Cerebellar nuclear complex (tissue), 1 donor: ENCODE measurements around the gene RHOC.
"Not testable (repeated sequence)": the region's sequence is repeated elsewhere in the genome, so short reads cannot be mapped to it uniquely, and the experiment has no call there.

Experiments
- DNase-seq, 2 experiments: peaks; one replicate each; lab custom pipeline; 2025; lab: John Stamatoyannopoulos, UW

Gene RHOC

DNA sequence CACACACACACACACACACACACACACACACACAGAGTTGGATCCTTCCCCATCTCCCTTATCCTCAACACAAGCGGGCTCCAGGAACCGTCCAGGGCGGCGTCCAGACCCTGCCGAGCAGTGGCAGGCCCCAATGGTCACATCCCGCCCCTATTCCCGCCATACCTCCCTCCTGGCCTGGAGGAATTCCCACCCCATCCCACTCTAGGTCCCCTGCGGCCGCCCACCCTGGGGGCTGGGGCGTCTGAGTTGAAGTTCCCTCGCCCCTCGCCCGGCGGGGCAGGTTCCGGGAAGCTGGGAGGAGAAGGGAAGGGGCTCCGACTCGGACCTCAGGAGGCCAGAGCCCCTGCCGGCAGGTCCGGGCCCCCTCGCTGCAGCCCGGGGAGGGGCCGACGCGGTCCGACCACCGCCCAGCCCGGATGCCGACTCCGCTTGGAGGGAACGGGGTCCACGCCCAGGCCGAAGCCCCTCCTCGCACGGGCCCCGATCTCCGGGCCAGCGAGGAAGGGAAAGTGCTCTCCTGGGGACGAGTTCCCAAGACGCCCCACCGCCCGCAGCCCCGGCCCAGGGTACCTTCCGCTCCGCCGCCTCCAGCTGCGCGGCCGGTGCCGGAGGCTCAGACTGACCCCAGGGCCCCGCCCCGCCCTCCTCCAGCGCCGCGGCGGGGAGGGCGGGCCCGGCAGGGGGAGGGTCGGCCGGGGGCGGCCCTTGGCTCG, at the start of gene RHOC:
TSS of gene RHOC (minus strand) at position 623 of the 716 bp plus-strand sequence. CDS start 3,328 bp downstream, outside the sequence.
- no peak for DNase-seq

DNA sequence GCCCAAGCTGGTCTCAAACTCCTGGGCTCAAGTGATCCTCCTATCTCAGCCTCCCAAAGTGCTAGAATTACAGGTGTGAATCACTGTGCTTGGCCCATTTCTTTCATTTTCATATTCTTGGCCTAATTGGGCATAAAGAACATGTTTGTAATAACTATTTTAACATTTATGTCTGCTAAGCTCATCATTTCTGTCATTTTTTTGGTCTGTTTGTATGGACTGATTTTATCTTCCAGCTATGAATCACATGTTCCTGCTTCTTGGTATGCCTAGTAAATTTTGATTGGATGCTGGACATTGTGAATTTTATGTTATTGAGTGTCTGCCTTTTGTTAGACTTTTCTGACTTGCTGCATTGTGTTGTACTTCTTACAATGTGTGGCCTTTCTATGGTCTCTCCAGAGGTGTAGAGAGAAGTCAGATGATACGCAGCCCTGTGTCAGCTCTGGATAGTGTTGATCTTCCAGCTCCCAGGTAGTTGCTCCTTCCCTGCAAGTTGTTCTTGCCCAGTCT, 47.2 kb upstream of the RHOC start:
- DNase-seq = no peak

DNA sequence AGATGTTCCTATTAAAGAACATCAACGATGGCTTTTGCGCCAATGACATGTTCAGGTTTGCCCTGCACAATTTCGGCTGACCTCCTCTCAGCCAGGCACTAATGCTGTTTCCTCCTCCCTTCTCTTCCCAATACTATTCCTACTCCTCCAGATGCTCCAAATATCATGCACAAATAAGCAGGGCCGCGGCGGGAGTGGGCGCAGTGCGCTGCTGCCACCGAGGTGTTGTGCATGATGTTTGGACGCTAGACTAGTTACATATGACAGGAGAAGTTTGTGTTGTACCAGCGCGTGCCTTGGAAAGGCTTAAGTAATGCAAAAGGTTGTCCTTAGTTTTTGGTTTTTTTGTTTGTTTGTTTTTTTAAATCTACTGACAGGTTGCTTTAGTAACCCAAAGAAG, 41.5 kb upstream of the RHOC start:
- DNase-seq = no peak

DNA sequence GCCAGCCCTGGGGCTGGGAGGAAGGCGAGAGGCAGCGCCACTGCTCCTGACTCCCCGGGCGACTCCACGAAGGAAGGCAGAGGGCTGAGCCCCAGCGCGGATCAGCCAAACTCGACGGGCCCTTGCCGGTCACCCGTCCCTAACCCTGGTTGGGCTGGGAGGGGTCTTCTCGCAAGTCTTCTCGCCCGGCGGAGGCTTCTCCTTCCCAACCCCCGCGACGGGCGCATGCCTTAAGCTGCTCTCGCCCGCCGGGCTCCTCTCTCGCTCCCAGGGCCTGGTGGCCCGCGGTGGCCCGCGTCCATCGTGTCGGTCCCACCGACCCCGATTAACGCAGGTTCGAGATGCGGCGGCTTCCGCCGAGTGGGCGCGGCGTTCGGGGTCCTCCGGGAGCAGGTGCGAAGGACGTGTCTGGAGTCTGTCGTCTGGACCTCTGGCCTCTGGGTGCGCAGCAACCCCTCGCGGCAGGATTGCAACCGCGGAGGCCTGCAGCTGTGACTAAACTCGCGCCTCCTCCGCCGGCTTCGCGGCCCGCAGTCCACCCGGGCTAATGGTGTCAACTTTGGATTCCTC, 37.2 kb upstream of the RHOC start:
- DNase-seq = no peak

- no peak for DNase-seq
These were observed 36.5 kb upstream of the RHOC start for GRCh38 chr1:112743174-112744008.

GRCh38 chr1:112737573-112737972, 30.6 kb upstream of the RHOC start:
- DNase-seq = no peak

DNA sequence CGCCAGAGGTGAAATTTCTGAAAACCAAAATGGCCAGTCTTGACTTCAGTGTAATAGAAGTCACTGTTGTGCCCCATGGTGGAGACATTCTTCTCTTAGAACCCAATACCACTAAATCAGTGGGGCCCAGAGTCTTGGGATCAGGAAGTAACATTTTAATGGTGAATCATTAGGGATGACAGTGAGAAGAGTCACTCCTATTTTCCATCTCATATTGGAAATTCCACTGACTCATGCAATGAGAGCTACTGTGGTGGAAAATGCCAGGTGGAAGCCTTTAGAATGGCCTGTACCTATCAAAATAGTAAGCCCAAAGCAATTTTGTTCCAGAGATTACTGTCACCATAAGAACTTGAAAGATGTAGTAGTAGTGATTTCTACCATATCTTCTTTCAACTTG, 28.8 kb upstream of the RHOC start:
- no peak for DNase-seq

DNA sequence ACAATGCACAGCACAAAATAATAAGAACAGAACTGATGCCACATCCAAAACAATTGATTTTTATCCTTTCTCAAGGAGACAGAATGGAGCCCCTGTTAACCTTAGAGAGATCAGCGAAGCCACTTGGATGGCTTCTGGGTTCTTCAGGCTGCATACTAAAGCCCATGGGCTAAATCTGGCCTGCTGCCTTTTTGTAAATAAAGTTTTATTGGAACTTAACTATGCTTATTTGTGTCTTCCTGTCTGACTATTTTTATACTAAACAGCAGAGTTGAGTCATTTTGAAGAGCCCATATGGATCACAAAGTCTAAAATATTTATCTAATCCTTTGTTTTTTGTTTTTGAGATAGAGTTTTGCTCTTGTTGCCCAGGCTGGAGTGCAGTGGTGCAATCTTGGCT, 24.5 kb upstream of the RHOC start:
- DNase-seq = no peak

GRCh38 chr1:112729909-112730308, 23.0 kb upstream of the RHOC start:
- no peak for DNase-seq

GRCh38 chr1:112729011-112729410, 22.1 kb upstream of the RHOC start:
- not testable (repeated sequence) for DNase-seq

DNA sequence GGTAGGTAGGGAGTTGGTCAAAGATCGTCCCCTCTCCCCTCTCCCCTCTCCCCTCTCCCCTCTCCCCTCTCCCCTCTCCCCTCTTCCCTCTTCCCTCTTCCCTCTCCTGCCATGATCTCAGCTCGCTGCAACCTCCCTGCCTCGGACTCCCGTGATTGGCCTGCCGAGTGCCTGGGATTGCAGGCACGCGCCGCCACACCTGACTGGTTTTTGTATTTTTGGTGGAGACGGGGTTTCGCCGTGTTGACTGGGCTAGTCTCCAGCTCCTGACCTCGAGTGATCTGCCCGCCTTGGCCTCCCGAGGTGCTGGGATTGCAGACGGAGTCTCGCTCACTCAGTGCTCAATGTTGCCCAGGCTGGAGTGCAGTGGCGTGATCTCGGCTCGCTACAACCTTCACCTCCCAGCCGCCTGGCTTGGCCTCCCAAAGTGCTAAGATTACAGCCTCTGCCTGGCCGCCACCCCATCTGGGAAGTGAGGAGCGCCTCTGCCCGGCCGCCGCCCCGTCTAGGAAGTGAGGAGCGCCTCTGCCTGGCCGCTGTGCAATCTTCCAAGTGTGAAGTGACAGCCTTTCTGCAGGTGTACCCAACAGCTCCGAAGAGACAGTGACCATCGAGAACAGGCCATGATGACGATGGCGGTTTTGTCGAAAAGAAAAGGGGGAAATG, 21.5 kb upstream of the RHOC start:
- not testable (repeated sequence) for DNase-seq

- DNase-seq = no peak
These were observed 20.8 kb upstream of the RHOC start for GRCh38 chr1:112727716-112728115.

DNA sequence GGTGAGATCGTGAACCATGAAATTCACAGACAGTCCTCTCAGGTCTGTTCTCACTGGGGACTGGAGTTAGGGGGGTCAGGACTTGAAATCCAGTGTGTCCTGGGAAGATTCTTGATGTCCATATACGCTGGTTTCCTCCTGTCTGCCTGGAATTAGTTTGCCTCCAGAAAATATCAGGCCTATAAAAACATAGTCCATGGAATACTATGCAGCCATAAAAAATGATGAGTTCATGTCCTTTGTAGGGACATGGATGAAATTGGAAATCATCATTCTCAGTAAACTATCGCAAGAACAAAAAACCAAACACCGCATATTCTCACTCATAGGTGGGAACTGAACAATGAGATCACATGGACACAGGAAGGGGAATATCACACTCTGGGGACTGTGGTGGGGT, 17.3 kb upstream of the RHOC start:
- DNase-seq = not testable (repeated sequence)

DNA sequence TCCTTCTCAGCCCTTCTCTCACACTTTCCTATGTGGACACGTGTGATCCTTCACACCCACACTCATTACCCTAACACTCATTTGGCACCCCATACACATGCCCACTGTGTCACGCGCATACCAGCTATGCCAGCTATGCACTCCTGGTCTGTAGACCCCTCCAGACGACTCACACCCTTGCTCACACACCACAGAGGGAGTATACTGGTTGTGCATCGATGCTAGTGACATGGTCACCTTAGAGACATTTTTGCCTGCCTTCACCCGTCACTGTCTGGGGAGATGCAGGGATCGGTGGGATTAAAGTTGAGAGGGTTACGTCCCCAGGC, 16.5 kb upstream of the RHOC start:
- no peak for DNase-seq

- DNase-seq = no peak
These were observed 15.9 kb upstream of the RHOC start for GRCh38 chr1:112722601-112723510.

- no peak for DNase-seq
These were observed 15.1 kb upstream of the RHOC start for GRCh38 chr1:112721966-112722524.

GRCh38 chr1:112721294-112721693, 14.4 kb upstream of the RHOC start:
- not testable (repeated sequence) for DNase-seq

GRCh38 chr1:112720800-112721199, 13.9 kb upstream of the RHOC start:
- DNase-seq = no peak

DNA sequence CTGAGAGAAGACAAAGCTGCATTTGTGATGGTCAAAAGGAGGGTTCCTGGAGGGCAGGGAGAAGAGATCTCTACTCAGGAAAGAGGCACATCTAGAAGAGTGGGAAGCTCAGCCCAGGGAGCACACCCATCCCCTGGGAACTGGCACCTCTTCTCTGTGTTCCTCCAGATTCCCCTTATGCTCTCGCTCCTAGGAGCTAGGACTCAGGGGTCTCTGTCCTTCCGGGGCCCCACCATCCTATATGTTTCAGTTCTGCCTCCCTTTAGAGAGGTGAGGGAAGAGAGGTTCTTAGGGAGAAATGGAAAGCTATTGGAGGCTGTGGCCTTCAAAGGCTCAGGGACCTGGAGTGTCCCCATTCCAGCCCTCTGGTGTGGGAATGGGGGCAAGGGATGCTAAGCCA, 12.8 kb upstream of the RHOC start:
- no peak for DNase-seq

DNA sequence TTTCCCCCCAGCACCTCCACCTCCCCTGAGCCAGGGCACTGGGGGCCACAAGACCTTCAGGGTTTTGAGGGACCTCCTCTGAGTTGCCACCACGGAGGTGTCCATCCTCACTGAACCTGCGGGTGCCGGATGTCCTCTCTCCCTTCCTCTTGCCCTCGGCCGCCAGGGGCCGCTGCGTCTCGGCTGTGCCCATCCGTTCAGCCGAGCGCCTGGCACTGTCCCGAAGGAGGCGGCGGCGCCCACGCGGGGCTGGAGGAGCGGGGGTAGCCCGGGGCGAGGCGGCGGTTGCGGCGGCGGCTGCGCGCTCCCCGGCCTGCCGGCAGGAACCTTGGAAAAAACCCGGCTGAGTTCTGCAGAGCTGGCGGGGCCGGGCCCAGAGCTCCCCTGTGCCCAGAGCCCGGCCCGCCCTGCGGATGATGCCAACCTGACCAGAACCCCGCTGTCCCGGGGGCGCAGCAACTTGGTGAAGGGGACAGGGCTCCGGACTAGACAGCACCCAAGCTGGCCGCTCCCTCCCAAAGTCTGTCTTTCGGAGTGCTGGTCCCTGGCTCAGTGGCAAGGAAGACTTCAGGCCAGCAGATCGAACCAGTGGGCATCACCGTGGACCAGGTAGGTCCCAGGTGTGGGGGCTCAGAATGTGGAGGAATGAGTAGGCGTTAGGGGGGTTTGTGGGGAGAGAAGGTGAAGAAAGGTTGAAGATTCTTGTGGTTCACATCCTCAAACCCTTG, 11.9 kb upstream of the RHOC start:
- peak in 1 of 2 experiments; percentile 49 for DNase-seq
